ENCODE data around the gene SGPL1. TPM values are rescaled to one million over a fixed set of nuclear protein-coding genes. Genes with fewer than 3 reads are reported as not detected.
"Not testable (repeated sequence)": the region's sequence is repeated elsewhere in the genome, so short reads cannot be mapped to it uniquely, and the experiment has no call there.

The SGPL1 gene, protein sequence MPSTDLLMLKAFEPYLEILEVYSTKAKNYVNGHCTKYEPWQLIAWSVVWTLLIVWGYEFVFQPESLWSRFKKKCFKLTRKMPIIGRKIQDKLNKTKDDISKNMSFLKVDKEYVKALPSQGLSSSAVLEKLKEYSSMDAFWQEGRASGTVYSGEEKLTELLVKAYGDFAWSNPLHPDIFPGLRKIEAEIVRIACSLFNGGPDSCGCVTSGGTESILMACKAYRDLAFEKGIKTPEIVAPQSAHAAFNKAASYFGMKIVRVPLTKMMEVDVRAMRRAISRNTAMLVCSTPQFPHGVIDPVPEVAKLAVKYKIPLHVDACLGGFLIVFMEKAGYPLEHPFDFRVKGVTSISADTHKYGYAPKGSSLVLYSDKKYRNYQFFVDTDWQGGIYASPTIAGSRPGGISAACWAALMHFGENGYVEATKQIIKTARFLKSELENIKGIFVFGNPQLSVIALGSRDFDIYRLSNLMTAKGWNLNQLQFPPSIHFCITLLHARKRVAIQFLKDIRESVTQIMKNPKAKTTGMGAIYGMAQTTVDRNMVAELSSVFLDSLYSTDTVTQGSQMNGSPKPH
- polyA plus RNA-seq (2011; rRNA removed) (16.6 and 22.0 TPM in 2 replicates), polyA minus RNA-seq (2011; rRNA and poly(A)+ RNA removed) (37.9 and 38.4 TPM in 2 replicates)

DNA sequence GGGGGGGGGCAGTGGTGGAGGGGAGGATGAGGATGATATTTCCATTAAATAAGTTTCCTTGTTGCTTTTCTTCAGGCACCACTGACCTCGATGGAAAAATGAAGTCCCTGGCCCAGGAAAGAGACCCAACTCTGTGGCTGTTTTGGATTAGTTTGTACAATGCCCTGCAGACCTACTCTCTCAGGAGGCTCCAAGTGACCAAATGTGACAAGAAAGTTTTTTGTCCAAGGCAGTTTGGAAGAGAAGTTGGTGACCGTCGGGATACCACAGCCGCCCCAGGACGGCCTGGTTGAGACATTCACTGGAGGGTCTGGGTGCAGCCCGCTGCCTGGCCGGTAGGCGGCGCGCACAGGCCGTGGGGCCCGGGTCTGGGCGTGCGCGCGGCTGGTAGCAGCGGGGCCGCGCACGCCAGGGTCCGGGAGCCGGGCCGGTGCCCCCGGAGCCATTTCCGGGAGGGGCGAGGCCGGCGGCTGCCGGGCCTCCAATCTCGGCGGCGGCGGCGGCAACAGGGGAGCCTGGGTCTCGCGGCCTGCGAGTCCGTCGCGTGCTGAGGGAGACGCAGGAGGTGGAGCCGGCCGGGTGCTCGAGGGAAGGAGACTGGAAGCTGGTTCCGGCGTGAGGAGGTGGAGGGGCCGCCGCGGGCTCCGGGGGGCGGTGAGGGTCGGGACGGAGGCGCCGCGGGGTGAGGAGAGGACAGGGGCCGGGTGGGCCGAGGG lies at the start of gene SGPL1:
Gene SGPL1, plus strand, starts transcription at position 445 of the 716 bp plus-strand sequence. CDS start 906 bp downstream, outside the sequence.
- TF ChIP-seq, protein P1, sequence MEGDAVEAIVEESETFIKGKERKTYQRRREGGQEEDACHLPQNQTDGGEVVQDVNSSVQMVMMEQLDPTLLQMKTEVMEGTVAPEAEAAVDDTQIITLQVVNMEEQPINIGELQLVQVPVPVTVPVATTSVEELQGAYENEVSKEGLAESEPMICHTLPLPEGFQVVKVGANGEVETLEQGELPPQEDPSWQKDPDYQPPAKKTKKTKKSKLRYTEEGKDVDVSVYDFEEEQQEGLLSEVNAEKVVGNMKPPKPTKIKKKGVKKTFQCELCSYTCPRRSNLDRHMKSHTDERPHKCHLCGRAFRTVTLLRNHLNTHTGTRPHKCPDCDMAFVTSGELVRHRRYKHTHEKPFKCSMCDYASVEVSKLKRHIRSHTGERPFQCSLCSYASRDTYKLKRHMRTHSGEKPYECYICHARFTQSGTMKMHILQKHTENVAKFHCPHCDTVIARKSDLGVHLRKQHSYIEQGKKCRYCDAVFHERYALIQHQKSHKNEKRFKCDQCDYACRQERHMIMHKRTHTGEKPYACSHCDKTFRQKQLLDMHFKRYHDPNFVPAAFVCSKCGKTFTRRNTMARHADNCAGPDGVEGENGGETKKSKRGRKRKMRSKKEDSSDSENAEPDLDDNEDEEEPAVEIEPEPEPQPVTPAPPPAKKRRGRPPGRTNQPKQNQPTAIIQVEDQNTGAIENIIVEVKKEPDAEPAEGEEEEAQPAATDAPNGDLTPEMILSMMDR (IDR thresholded peaks at IDR 0.05; ENCODE audit: insufficient read depth, low read depth, low read length): peak; percentile 86
- peaks cover 7% of the 10 kb centered on the region for H3K27me3 ChIP-seq (ENCODE audit: control insufficient read depth, insufficient read depth, low read length)
- DNase-seq (ENCODE audit: low read depth): no peak
- ChIA-PET CTCF (interaction anchor here (0.7 to 3.0 kb wide), 19 partner anchors 9 to 425 kb away, joined by 3 to 26 read pairs (median 5); partner anchors contain the start of gene PCBD1), POLR2A (interaction anchor here (0.7 kb wide), 1 partner anchor 223 kb away, joined by 3 read pairs; no protein-coding TSS in a partner anchor)
- H3K36me3 ChIP-seq (ENCODE audit: control insufficient read depth, insufficient read depth, low read length): peaks cover 2% of the 10 kb centered on the region; the same call in 1 of the 2 replicates
- H3K4me3 ChIP-seq (ENCODE audit: low read depth, low read length): peak within 1 kb of the TSS; percentile 55

DNA sequence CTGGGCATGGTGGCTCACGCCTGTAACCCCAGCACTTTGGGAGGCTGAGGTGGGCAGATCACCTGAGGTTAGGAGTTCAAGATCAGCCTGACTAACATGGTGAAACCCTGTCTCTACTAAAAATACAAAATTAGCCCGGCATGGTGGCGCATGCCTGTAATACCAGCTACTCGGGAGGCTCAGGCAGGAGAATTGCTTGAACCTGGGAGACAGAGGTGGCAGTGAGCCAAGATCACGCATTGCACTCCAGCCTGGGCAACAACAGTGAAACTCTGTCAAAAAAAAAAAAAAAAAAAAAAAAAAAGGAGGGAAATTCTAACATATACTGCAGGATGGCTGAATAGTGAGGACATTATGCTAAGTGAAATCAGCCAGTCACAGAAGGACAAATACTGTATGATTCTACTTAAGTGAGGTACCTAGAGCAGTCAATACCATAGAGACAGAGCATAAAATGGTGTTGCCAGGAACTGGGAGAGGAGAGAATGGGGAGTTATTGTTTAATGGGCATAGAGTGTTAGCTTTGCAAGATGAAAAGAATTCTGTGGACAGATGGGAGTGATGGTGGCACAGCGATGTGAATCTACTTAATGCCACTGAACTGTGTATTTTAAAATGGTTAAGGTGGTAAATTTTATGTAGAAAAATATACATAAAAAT lies 47.6 kb upstream of the SGPL1 start:
- H3K27me3 ChIP-seq (ENCODE audit: control insufficient read depth, insufficient read depth, low read length); DNase-seq (ENCODE audit: low read depth); POLR2A ChIA-PET; H3K4me3 ChIP-seq (ENCODE audit: low read depth, low read length); H3K36me3 ChIP-seq (ENCODE audit: control insufficient read depth, insufficient read depth, low read length): not testable (repeated sequence)
- CTCF ChIA-PET: interaction anchor here (0.6 to 2.0 kb wide), 4 partner anchors 9 to 40 kb away, joined by 3 to 7 read pairs (median 4); no protein-coding TSS in a partner anchor

DNA sequence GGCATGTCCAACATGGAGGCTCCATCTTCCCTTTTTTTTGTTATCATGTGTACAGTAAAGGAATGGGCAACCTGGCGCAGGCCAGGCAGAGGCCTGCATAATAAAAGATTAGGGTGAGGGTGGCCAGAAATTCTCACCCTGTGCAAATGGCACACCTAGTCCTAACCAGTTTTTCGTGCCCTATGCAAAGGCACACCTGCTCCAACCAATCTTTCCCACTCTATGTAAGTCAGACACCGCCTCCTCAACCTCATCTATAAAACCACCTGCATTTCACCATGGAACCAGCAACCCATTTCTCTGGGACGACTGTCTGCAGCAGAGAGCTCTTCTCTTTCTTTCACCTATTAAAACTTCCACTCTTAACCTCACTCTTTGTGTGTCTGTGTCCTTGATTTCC lies 46.6 kb upstream of the SGPL1 start:
- Histone ChIP-seq H3K4me3 (ENCODE audit: low read depth, low read length) (no peak overlapping the region), H3K27me3 (ENCODE audit: control insufficient read depth, insufficient read depth, low read length) (peaks cover 4% of the 10 kb centered on the region), H3K36me3 (ENCODE audit: control insufficient read depth, insufficient read depth, low read length) (no peaks in the 10 kb centered on the region)
- DNase-seq (ENCODE audit: low read depth): no peak
- ChIA-PET POLR2A (no interaction called here), CTCF (interaction anchor here (0.6 to 2.0 kb wide), 3 partner anchors 9 to 21 kb away, joined by 3 to 7 read pairs (median 3); no protein-coding TSS in a partner anchor)
- TF ChIP-seq, protein P1 (IDR thresholded peaks at IDR 0.05; ENCODE audit: insufficient read depth, low read depth, low read length): no peak

DNA sequence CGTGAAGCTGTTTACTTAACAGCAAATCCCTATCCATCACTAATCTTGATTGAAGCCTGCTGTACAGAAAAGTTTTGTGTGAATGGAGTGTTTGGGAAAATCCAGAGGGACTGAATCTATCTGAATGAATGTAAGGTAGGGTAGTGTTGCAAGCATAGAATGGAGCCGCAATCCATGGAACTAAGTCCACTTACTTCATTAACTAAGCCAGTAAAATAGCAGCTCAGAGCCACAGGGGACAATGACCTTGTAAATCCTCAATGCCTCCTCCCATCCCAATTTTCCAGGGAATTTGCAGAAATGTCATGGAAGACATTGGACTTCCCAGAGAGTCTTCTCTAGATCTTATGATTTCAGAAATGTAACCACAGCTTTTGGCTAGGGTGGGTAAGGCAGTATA lies 45.7 kb upstream of the SGPL1 start:
- CTCF ChIA-PET: interaction anchor here (2.0 kb wide), 1 partner anchor 11 kb away, joined by 7 read pairs; no protein-coding TSS in a partner anchor
- H3K27me3 ChIP-seq (ENCODE audit: control insufficient read depth, insufficient read depth, low read length): peaks cover 4% of the 10 kb centered on the region
- TF ChIP-seq, protein P1 (IDR thresholded peaks at IDR 0.05; ENCODE audit: insufficient read depth, low read depth, low read length): no peak
- no peak for DNase-seq (ENCODE audit: low read depth)
- H3K4me3 ChIP-seq (ENCODE audit: low read depth, low read length): no peak overlapping the region
- H3K36me3 ChIP-seq (ENCODE audit: control insufficient read depth, insufficient read depth, low read length): no peaks in the 10 kb centered on the region
- POLR2A ChIA-PET: no interaction called here

DNA sequence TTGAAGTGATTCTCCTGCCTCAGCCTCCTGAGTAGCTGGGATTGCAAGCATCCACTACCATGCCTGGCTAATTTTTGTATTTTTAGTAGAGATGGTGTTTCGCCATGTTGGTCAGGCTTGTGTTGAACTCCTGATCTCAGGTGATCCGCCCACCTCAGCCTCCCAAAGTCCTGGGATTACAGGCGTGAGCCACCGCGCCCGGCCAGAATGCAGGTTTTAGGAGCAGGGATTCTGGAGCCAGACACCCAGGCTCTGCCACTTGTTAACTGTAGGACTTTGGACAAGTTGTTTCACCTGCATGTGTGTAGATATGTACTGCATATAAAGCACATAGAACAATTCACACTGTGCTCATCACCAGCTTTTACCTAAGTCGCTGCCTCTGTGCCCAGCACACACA lies 45.2 kb upstream of the SGPL1 start:
- POLR2A ChIA-PET; H3K27me3 ChIP-seq (ENCODE audit: control insufficient read depth, insufficient read depth, low read length); H3K4me3 ChIP-seq (ENCODE audit: low read depth, low read length); H3K36me3 ChIP-seq (ENCODE audit: control insufficient read depth, insufficient read depth, low read length); CTCF ChIA-PET; DNase-seq (ENCODE audit: low read depth): not testable (repeated sequence)

All from BJ (cell line).